ENCODE results near the gene PPIL1. TPM values are rescaled to one million over a fixed set of nuclear protein-coding genes. Genes with fewer than 3 reads are reported as not detected.
A peak's percentile ranks its signal among the peaks of the same experiment; 100 is the strongest.

PPIL1 gene
- total RNA-seq, 1 donor from 2014 or later = 18.9 TPM

GRCh38 chr6:36888654-36889481, 14.3 kb upstream of the PPIL1 start:
- Histone ChIP-seq H3K4me3 (no peak overlapping the region), H3K27me3 (no peaks in the 10 kb centered on the region), H3K27ac (no peak overlapping the region), H3K4me1 (peaks cover 25% of the 10 kb centered on the region), H3K9me3 (no peaks in the 10 kb centered on the region), H3K36me3 (peaks cover 0 to 5% of the 10 kb centered on the region in 2 donors)
- no peak for DNase-seq (ENCODE audit: extremely low spot score in 2 of 2)
- TF ChIP-seq CTCF (IDR thresholded peaks at IDR 0.05) (no peak), POLR2A (IDR thresholded peaks at IDR 0.05) (no peak)
- intact Hi-C loops (cut with DNase I) = loop anchor here (10.0 kb wide), 1 partner anchor 96 kb away; the partner anchor contains the start of gene MTCH1

- intact Hi-C loops (cut with DNase I) = loop anchor here (10.0 kb wide), 1 partner anchor 97 kb away; the partner anchor contains the start of gene MTCH1
- no peak for TF ChIP-seq CTCF (IDR thresholded peaks at IDR 0.05)
- no peak for TF ChIP-seq POLR2AphosphoS5 (IDR thresholded peaks at IDR 0.05; ENCODE audit: insufficient read depth in 1 of 2, low read depth in 1 of 2)
- no peak for TF ChIP-seq POLR2A (IDR thresholded peaks at IDR 0.05)
- H3K27ac ChIP-seq = no peak overlapping the region
- no peak overlapping the region for H3K4me3 ChIP-seq
- peaks cover 0 to 5% of the 10 kb centered on the region in 2 donors for H3K36me3 ChIP-seq
- peaks cover 25% of the 10 kb centered on the region for H3K4me1 ChIP-seq
- no peak for DNase-seq (ENCODE audit: extremely low spot score in 2 of 2)
- H3K27me3 ChIP-seq = no peaks in the 10 kb centered on the region
- H3K9me3 ChIP-seq = no peaks in the 10 kb centered on the region
Observed at GRCh38 chr6:36888115-36888643, 13.6 kb upstream of the PPIL1 start.

GRCh38 chr6:36886950-36887618, 12.5 kb upstream of the PPIL1 start:
- Histone ChIP-seq H3K27me3 (no peaks in the 10 kb centered on the region), H3K36me3 (no peaks in the 10 kb centered on the region), H3K4me3 (peak overlapping the region; percentile 68 to 82), H3K9me3 (no peaks in the 10 kb centered on the region), H3K27ac (peak overlapping the region; percentile 96), H3K4me1 (peaks cover 25% of the 10 kb centered on the region)
- DNase-seq (ENCODE audit: extremely low spot score in 2 of 2) = no peak
- TF ChIP-seq CTCF (IDR thresholded peaks at IDR 0.05) = no peak
- TF ChIP-seq POLR2A (IDR thresholded peaks at IDR 0.05) = no peak
- no peak for TF ChIP-seq POLR2AphosphoS5 (IDR thresholded peaks at IDR 0.05; ENCODE audit: insufficient read depth in 1 of 2, low read depth in 1 of 2)
- intact Hi-C loops (cut with DNase I) = loop anchor here (10.0 kb wide), 1 partner anchor 98 kb away; the partner anchor contains the start of gene MTCH1

- peak; percentile 90 to 97 (median 96) for TF ChIP-seq CTCF (IDR thresholded peaks at IDR 0.05)
- TF ChIP-seq POLR2AphosphoS5 (IDR thresholded peaks at IDR 0.05; ENCODE audit: insufficient read depth in 1 of 2, low read depth in 1 of 2) = peak; percentile 96 to 97
- peak in 1 of 2 donors; percentile 63 for TF ChIP-seq POLR2A (IDR thresholded peaks at IDR 0.05)
- Histone ChIP-seq H3K27ac (peak within 1 kb of the TSS; percentile 96), H3K36me3 (no peaks in the 10 kb centered on the region), H3K9me3 (no peaks in the 10 kb centered on the region), H3K4me1 (peaks cover 25% of the 10 kb centered on the region), H3K4me3 (peak within 1 kb of the TSS; percentile 68 to 82), H3K27me3 (no peaks in the 10 kb centered on the region)
- intact Hi-C loops (cut with DNase I) = loop anchor here (2.0 to 10.0 kb wide), 2 partner anchors 99 to 133 kb away; partner anchors contain the start of gene MTCH1
- DNase-seq (ENCODE audit: extremely low spot score in 2 of 2) = peak; percentile 97 to 98
Observed at GRCh38 chr6:36885461-36886401, 11.1 kb upstream of the PPIL1 start, which contains the start of gene C6orf89. Gene C6orf89, plus strand, starts transcription at chr6:36885952. Its CDS starts 13,493 bp downstream, at chr6:36899445.

Measured in vagina (tissue), 2 donors.